GM12892 (cell line): ENCODE results near the gene CES2.

Experiments used
- POLR2A ChIP-seq: IDR thresholded peaks from 2 replicates; pipeline ENCODE4 v1.6.1; 2011; ENCODE audit warnings: low read depth, low read length, control low read depth
- POLR2AphosphoS5 ChIP-seq: IDR thresholded peaks from 2 replicates; pipeline ENCODE4 v1.6.1; 2011; ENCODE audit warnings: low read depth, low read length, control low read depth

GRCh38 chr16:66904846-66905632 is 30.3 kb upstream of the CES2 start:
- TF ChIP-seq POLR2A (no peak), POLR2AphosphoS5 (no peak)
